Gastrocnemius medialis (tissue), 4 donors: Measurements from ENCODE around the gene SLC24A1. TPM values are rescaled to one million over a fixed set of nuclear protein-coding genes. Genes with fewer than 3 reads are reported as not detected.

Experiments
- ATAC-seq, 2 donors: fragments of 150-250 bp; one replicate each; pipeline ENCODE4 v1.9.1; 2016
- DNase-seq, 2 donors: peaks; one replicate each; pipeline ENCODE4 v3.0.0-alpha.2; 2019
- H3K27ac ChIP-seq, 4 donors: fragments of 200-600 bp; sonication (generic); 1 replicate in 1 of 4; 2 replicates in 3 of 4; pipeline ENCODE4 v1.5.1; 2016 to 2018; ENCODE audit warnings: mild to moderate bottlenecking in 2 of 4, moderate library complexity in 1 of 4
- H3K27me3 ChIP-seq, 3 donors: fragments of 200-600 bp; sonication (generic) in 2 of 3; 1 replicate in 1 of 3; 2 replicates in 2 of 3; pipeline versions ENCODE4 v1.5.1 to v1.6.0; 2016 to 2019; ENCODE audit warnings: mild to moderate bottlenecking in 1 of 3, moderate library complexity in 1 of 3
- H3K36me3 ChIP-seq, 2 donors: fragments of 200-600 bp; sonication (generic) in 1 of 2; one replicate each; pipeline ENCODE4 v1.5.1; 2017 to 2018
- H3K4me1 ChIP-seq, 2 donors: fragments of 200-600 bp; sonication (generic) in 1 of 2; one replicate each; pipeline ENCODE4 v1.5.1; 2016 to 2017; ENCODE audit warnings: mild to moderate bottlenecking in 2 of 2
- H3K4me3 ChIP-seq, 4 donors: fragments of 200-600 bp; sonication (generic) in 3 of 4; 1 replicate in 1 of 4; 2 replicates in 3 of 4; pipeline ENCODE4 v1.5.1; 2016 to 2019; ENCODE audit warnings: mild to moderate bottlenecking in 2 of 4
- H3K9me3 ChIP-seq, 3 donors: fragments of 200-600 bp; sonication (generic) in 2 of 3; 1 replicate in 1 of 3; 2 replicates in 2 of 3; pipeline ENCODE4 v1.5.1; 2016 to 2019
- CTCF ChIP-seq, 5 experiments: fragments of 450-650 bp in 3 of 5; fragments of 200-600 bp in 2 of 5; sonication (generic) in 2 of 5; IDR thresholded peaks in 4 of 5; conservative IDR thresholded peaks in 1 of 5; 1 replicate in 4 of 5; 2 replicates in 1 of 5; pipeline ENCODE4 v1.5.1; 2016 to 2019; ENCODE audit warnings: antibody characterized with exemption in 5 of 5, mild to moderate bottlenecking in 3 of 5, moderate library complexity in 3 of 5
- POLR2A ChIP-seq, 2 donors: fragments of 450-650 bp; IDR thresholded peaks; one replicate each; pipeline ENCODE4 v1.6.1; 2017; ENCODE audit warnings: antibody characterized with exemption in 2 of 2, mild to moderate bottlenecking in 2 of 2, moderate library complexity in 2 of 2
- in situ Hi-C, 4 donors: fragments of 200-750 bp; cut with MboI; loops; one replicate each; pipeline versions ENCODE4 v1.15.0 to v1.8.0; 2017; ENCODE audit warnings: low sequenced_read_pairs in 4 of 4
- intact Hi-C: fragments of 100-400 bp; cut with DNase I; formaldehyde crosslinking; loops from one replicate; pipeline ENCODE4 v1.15.1; 2023; ENCODE audit warnings: low total_unique reads
- total RNA-seq, 4 donors: library from RNA; depleted of rRNA; stranded (reverse); fragments of >200 nt; gene quantifications; one replicate each; pipeline versions ENCODE4 v1.1.0 to v1.2.3, GENCODE V29; 2016

SLC24A1 gene
- total RNA-seq, 4 donors from 2014 or later, result 0.41 to 0.81 (median 0.69) TPM

- Histone ChIP-seq H3K27ac (no peak overlapping the region), H3K9me3 (no peaks in the 10 kb centered on the region), H3K36me3 (no peaks in the 10 kb centered on the region), H3K4me1 (no peaks in the 10 kb centered on the region), H3K4me3 (no peak overlapping the region), H3K27me3 (no peaks in the 10 kb centered on the region)
- DNase-seq (no peak), ATAC-seq (no peak)
- in situ Hi-C loops, result loop anchor here (25.0 kb wide), 3 partner anchors 224 to 649 kb away; partner anchors contain the start of genes RAB11A (in 4 of the 4), DIS3L (in 3 of the 4) and MEGF11 (in 1 of the 4)
- intact Hi-C loops, result loop anchor here (2.0 to 10.0 kb wide), 3 partner anchors 191 to 554 kb away; partner anchors contain the start of gene RAB11A
- TF ChIP-seq POLR2A (IDR thresholded peaks at IDR 0.05) (no peak), CTCF (IDR thresholded peaks at IDR 0.05 in 4 of 5, conservative IDR thresholded peaks at IDR 0.05 in 1 of 5) (no peak)
These were observed 16.4 kb downstream of the SLC24A1 start for GRCh38 chr15:65638109-65638508.

GRCh38 chr15:65638681-65639089 is 16.9 kb downstream of the SLC24A1 start:
- in situ Hi-C loops, result loop anchor here (25.0 kb wide), 3 partner anchors 224 to 649 kb away; partner anchors contain the start of genes RAB11A (in 4 of the 4), DIS3L (in 3 of the 4) and MEGF11 (in 1 of the 4)
- no peaks in the 10 kb centered on the region for H3K4me1 ChIP-seq
- intact Hi-C loops, result loop anchor here (2.0 to 10.0 kb wide), 3 partner anchors 190 to 554 kb away; partner anchors contain the start of gene RAB11A
- DNase-seq (peak in 1 of 2 donors; percentile 9), ATAC-seq (peak; percentile 76 to 85)
- TF ChIP-seq POLR2A (IDR thresholded peaks at IDR 0.05), result no peak
- TF ChIP-seq CTCF (IDR thresholded peaks at IDR 0.05 in 4 of 5, conservative IDR thresholded peaks at IDR 0.05 in 1 of 5), result peak; percentile 58 to 79 (median 70)
- H3K27me3 ChIP-seq, result no peaks in the 10 kb centered on the region
- H3K27ac ChIP-seq, result no peak overlapping the region
- H3K4me3 ChIP-seq, result no peak overlapping the region
- H3K9me3 ChIP-seq, result no peaks in the 10 kb centered on the region
- H3K36me3 ChIP-seq, result no peaks in the 10 kb centered on the region

GRCh38 chr15:65639509-65639908 is 17.8 kb downstream of the SLC24A1 start:
- TF ChIP-seq POLR2A (IDR thresholded peaks at IDR 0.05), result no peak
- no peak for TF ChIP-seq CTCF (IDR thresholded peaks at IDR 0.05 in 4 of 5, conservative IDR thresholded peaks at IDR 0.05 in 1 of 5)
- DNase-seq, result no peak
- in situ Hi-C loops, result loop anchor here (25.0 kb wide), 3 partner anchors 223 to 648 kb away; partner anchors contain the start of genes RAB11A (in 4 of the 4), DIS3L (in 3 of the 4) and MEGF11 (in 1 of the 4)
- intact Hi-C loops, result loop anchor here (2.0 to 10.0 kb wide), 3 partner anchors 189 to 553 kb away; partner anchors contain the start of gene RAB11A
- no peaks in the 10 kb centered on the region for H3K9me3 ChIP-seq
- no peaks in the 10 kb centered on the region for H3K36me3 ChIP-seq
- H3K4me3 ChIP-seq, result no peak overlapping the region
- no peaks in the 10 kb centered on the region for H3K27me3 ChIP-seq
- no peaks in the 10 kb centered on the region for H3K4me1 ChIP-seq
- H3K27ac ChIP-seq, result no peak overlapping the region
- no peak for ATAC-seq

- DNase-seq, result no peak
- Histone ChIP-seq H3K9me3 (no peaks in the 10 kb centered on the region), H3K4me3 (no peak overlapping the region), H3K4me1 (no peaks in the 10 kb centered on the region), H3K27me3 (no peaks in the 10 kb centered on the region), H3K27ac (no peak overlapping the region), H3K36me3 (no peaks in the 10 kb centered on the region)
- ATAC-seq, result no peak
- intact Hi-C loops (no loop called here), in situ Hi-C loops (loop anchor here (25.0 kb wide), 3 partner anchors 220 to 645 kb away; partner anchors contain the start of genes RAB11A (in 4 of the 4), DIS3L (in 3 of the 4) and MEGF11 (in 1 of the 4))
- no peak for TF ChIP-seq POLR2A (IDR thresholded peaks at IDR 0.05)
- no peak for TF ChIP-seq CTCF (IDR thresholded peaks at IDR 0.05 in 4 of 5, conservative IDR thresholded peaks at IDR 0.05 in 1 of 5)
These were observed 20.2 kb downstream of the SLC24A1 start for GRCh38 chr15:65641768-65642475.
